H54 (cell line): ENCODE results near the gene TRMT44.

ENCODE experiments used
- DNase-seq: peaks from one replicate; pipeline ENCODE4 v3.0.0; 2011; ENCODE audit warnings: low spot score, mixed read lengths; ENCODE audit not compliant: insufficient read length
- FAIRE-seq: peaks from 3 replicates; lab custom pipeline; 2011; peaks lifted over from hg19 to GRCh38; lab: Jason Lieb, UNC
- POLR2A ChIP-seq: IDR thresholded peaks from 2 replicates; pipeline ENCODE4 v1.6.1; 2011; ENCODE audit warnings: low read depth, mild to moderate bottlenecking, low read length

Gene TRMT44

GRCh38 chr4:8495803-8496202, 55.2 kb downstream of the TRMT44 start:
- DNase-seq = no peak
- no peak for TF ChIP-seq POLR2A
- FAIRE-seq = no peak

- TF ChIP-seq POLR2A = no peak
- no peak for DNase-seq
- FAIRE-seq = no peak
These were observed 57.2 kb downstream of the TRMT44 start for GRCh38 chr4:8497762-8498161.

- no peak for TF ChIP-seq POLR2A
- FAIRE-seq = no peak
- DNase-seq = no peak
These were observed 60.4 kb downstream of the TRMT44 start for GRCh38 chr4:8500966-8501365.

- FAIRE-seq = no peak
- TF ChIP-seq POLR2A = no peak
- no peak for DNase-seq
These were observed 61.2 kb downstream of the TRMT44 start for GRCh38 chr4:8501781-8502180.

- TF ChIP-seq POLR2A = no peak
- DNase-seq (no peak), FAIRE-seq (no peak)
These were observed 61.8 kb downstream of the TRMT44 start for GRCh38 chr4:8502371-8502770.

GRCh38 chr4:8502836-8503585, 62.4 kb downstream of the TRMT44 start:
- TF ChIP-seq POLR2A = no peak
- DNase-seq = no peak
- no peak for FAIRE-seq

GRCh38 chr4:8503801-8504200, 63.2 kb downstream of the TRMT44 start:
- DNase-seq = no peak
- no peak for FAIRE-seq
- TF ChIP-seq POLR2A = no peak

GRCh38 chr4:8504279-8505007, 63.9 kb downstream of the TRMT44 start:
- FAIRE-seq (no peak), DNase-seq (no peak)
- TF ChIP-seq POLR2A = no peak

- no peak for TF ChIP-seq POLR2A
- DNase-seq (no peak), FAIRE-seq (no peak)
These were observed 64.7 kb downstream of the TRMT44 start for GRCh38 chr4:8505229-8505628.

- DNase-seq = no peak
- TF ChIP-seq POLR2A = no peak
- no peak for FAIRE-seq
These were observed 65.4 kb downstream of the TRMT44 start for GRCh38 chr4:8506006-8506372.

- DNase-seq = no peak
- no peak for TF ChIP-seq POLR2A
- FAIRE-seq = no peak
These were observed 66.0 kb downstream of the TRMT44 start for GRCh38 chr4:8506373-8507195.

GRCh38 chr4:8507196-8507570, 66.6 kb downstream of the TRMT44 start:
- TF ChIP-seq POLR2A = no peak
- no peak for DNase-seq
- FAIRE-seq = no peak

GRCh38 chr4:8507624-8508023, 67.0 kb downstream of the TRMT44 start:
- DNase-seq (no peak), FAIRE-seq (no peak)
- TF ChIP-seq POLR2A = no peak

GRCh38 chr4:8508266-8508665, 67.7 kb downstream of the TRMT44 start:
- no peak for DNase-seq
- no peak for TF ChIP-seq POLR2A
- FAIRE-seq = no peak
